ENCODE results near the gene ABCC8. TPM values are rescaled to one million over a fixed set of nuclear protein-coding genes. Genes with fewer than 3 reads are reported as not detected.

ABCC8 gene
- total and polyA plus RNA-seq, 9 of the 15 experiments (the other 6 are each of a cell fraction or from before 2014, with no cell fraction given): not detected

GRCh38 chr11:17353821-17354600 is 122.6 kb downstream of the ABCC8 start (continued):
- no peak for TF ChIP-seq CUX1 (CRISPR knock-in tag; IDR thresholded peaks at IDR 0.05)
- no peak for TF ChIP-seq RAD21 (CRISPR knock-in tag; conservative IDR thresholded peaks at IDR 0.05 in 1 of 2, IDR thresholded peaks at IDR 0.05 in 1 of 2)
- TF ChIP-seq GATA2 (CRISPR knock-in tag; IDR thresholded peaks at IDR 0.05): no peak
- TF ChIP-seq ID3 (CRISPR knock-in tag; IDR thresholded peaks at IDR 0.05): no peak
- TF ChIP-seq ID3 (tag; IDR thresholded peaks at IDR 0.05): no peak
- TF ChIP-seq IRF1 (CRISPR knock-in tag; IDR thresholded peaks at IDR 0.05; ENCODE audit: borderline replicate concordance): no peak
- no peak for TF ChIP-seq TEAD4 (IDR thresholded peaks at IDR 0.05; ENCODE audit: low read length)
- TF ChIP-seq TEAD4 (CRISPR knock-in tag; IDR thresholded peaks at IDR 0.05; ENCODE audit: borderline replicate concordance): no peak
- TF ChIP-seq TBL1XR1 (IDR thresholded peaks at IDR 0.05; ENCODE audit: low read length in 2 of 2): no peak
- TF ChIP-seq TCF15 (CRISPR knock-in tag; IDR thresholded peaks at IDR 0.05): no peak
- no peak for TF ChIP-seq FOXK1 (CRISPR knock-in tag; IDR thresholded peaks at IDR 0.05; ENCODE audit: borderline replicate concordance)
- no peak for TF ChIP-seq ZFPM2 (CRISPR knock-in tag; IDR thresholded peaks at IDR 0.05)
- no peak for TF ChIP-seq CBFB (CRISPR knock-in tag; IDR thresholded peaks at IDR 0.05)
- TF ChIP-seq SIN3B (IDR thresholded peaks at IDR 0.05; ENCODE audit: low read depth): no peak
- TF ChIP-seq ZNF512 (tag; IDR thresholded peaks at IDR 0.05): peak; percentile 89
- TF ChIP-seq SLC30A9 (CRISPR knock-in tag; IDR thresholded peaks at IDR 0.05): no peak
